ENCODE measurements around the gene TAGLN. TPM values are rescaled to one million over a fixed set of nuclear protein-coding genes. Genes with fewer than 3 reads are reported as not detected.

TAGLN gene
- total RNA-seq, 4 donors from 2014 or later = 899 to 4,235 (median 1,393) TPM

- in situ Hi-C loops (cut with MboI; ENCODE audit: low pct_ligation_motif_present in 1 of 4, low pct_unique_long_range_greater_than_20kb in 1 of 4, low sequenced_read_pairs in 3 of 4) (no loop called here), intact Hi-C loops (cut with DNase I; ENCODE audit: low total_unique reads) (no loop called here)
- TF ChIP-seq POLR2A (IDR thresholded peaks at IDR 0.05) (no peak), CTCF (IDR thresholded peaks at IDR 0.05) (no peak), EP300 (IDR thresholded peaks at IDR 0.05; ENCODE audit: low read depth) (no peak), POLR2AphosphoS5 (IDR thresholded peaks at IDR 0.05) (no peak)
- no peak for DNase-seq
- no peak overlapping the region for H3K27ac ChIP-seq
- peaks cover 0 to 47% (median 16%) of the 10 kb centered on the region in 4 donors for H3K36me3 ChIP-seq
- no peaks in the 10 kb centered on the region for H3K27me3 ChIP-seq
- H3K4me1 ChIP-seq = peaks cover 0 to 12% (median 3%) of the 10 kb centered on the region in 4 donors
- no peak overlapping the region for H3K4me3 ChIP-seq
- WGBS, 2 donors (ENCODE audit: low coverage in 1 of 2) = 88 to 94% methylated on average over 6 to 11 of the region's 11 CpGs
- no peaks in the 10 kb centered on the region for H3K9me3 ChIP-seq
These were observed 13.7 kb downstream of the TAGLN start for GRCh38 chr11:117212697-117213355.

DNA sequence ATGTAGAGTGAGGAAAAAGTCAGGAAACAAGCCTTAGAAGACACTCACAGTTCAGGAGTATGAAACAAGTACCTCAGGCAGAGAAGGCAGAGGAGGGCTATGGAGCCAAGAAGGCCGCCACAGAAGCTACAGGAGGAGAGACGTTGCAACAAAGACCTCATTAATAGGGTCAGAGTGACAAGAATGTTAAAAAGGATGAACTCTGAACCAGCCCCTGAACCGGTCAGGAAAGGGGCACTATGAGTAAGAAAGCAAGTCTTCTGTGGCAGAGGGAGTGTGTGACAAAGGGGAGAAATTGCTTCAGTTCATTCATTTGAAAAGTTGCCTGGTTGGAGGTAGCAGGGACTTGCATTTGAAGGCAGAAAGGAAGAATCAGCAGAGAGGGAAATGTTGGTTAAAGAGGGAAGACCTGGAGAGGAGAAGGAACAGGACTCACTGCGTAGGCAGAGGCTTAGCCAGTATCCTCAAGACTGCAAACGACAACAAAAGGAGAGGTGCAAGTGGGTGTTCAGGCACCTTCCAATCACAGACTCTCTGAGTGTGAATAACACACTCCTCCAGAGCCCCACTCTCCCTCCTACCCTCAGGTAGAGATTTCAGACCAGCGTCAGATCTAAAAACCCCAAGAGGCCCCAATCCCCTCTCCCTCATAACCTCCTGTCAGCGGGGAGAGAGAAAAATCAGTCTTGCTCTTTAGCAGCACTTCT lies 15.4 kb downstream of the TAGLN start:
- H3K4me1 ChIP-seq = peaks cover 12 to 28% (median 13%) of the 10 kb centered on the region in 4 donors
- H3K4me3 ChIP-seq = no peak overlapping the region
- no peaks in the 10 kb centered on the region for H3K9me3 ChIP-seq
- WGBS, 2 donors (ENCODE audit: low coverage in 1 of 2) = 83% methylated on average over 6 to 7 of the region's 7 CpGs
- TF ChIP-seq EP300 (IDR thresholded peaks at IDR 0.05; ENCODE audit: low read depth) (no peak), POLR2AphosphoS5 (IDR thresholded peaks at IDR 0.05) (no peak), POLR2A (IDR thresholded peaks at IDR 0.05) (no peak), CTCF (IDR thresholded peaks at IDR 0.05) (no peak)
- in situ Hi-C loops (cut with MboI; ENCODE audit: low pct_ligation_motif_present in 1 of 4, low pct_unique_long_range_greater_than_20kb in 1 of 4, low sequenced_read_pairs in 3 of 4) (no loop called here), intact Hi-C loops (cut with DNase I; ENCODE audit: low total_unique reads) (no loop called here)
- H3K27me3 ChIP-seq = no peaks in the 10 kb centered on the region
- peak overlapping the region in 3 of 4 donors; percentile 15 to 91 (median 29) for H3K27ac ChIP-seq
- no peak for DNase-seq
- H3K36me3 ChIP-seq = peaks cover 0 to 62% (median 17%) of the 10 kb centered on the region in 4 donors

GRCh38 chr11:117217141-117218084 lies 18.2 kb downstream of the TAGLN start:
- H3K4me3 ChIP-seq = no peak overlapping the region
- WGBS, 2 donors (ENCODE audit: low coverage in 1 of 2) = 64 to 80% methylated on average over 6 to 11 of the region's 11 CpGs
- peaks cover 0 to 69% (median 17%) of the 10 kb centered on the region in 4 donors for H3K36me3 ChIP-seq
- H3K27ac ChIP-seq = peak overlapping the region; percentile 83 to 91 (median 86)
- TF ChIP-seq CTCF (IDR thresholded peaks at IDR 0.05) (no peak), POLR2AphosphoS5 (IDR thresholded peaks at IDR 0.05) (peak; percentile 23 to 51 (median 26)), EP300 (IDR thresholded peaks at IDR 0.05; ENCODE audit: low read depth) (peak; percentile 20)
- intact Hi-C loops (cut with DNase I; ENCODE audit: low total_unique reads) = no loop called here
- H3K4me1 ChIP-seq = peaks cover 38 to 57% (median 41%) of the 10 kb centered on the region in 4 donors
- H3K9me3 ChIP-seq = no peaks in the 10 kb centered on the region
- no peak for DNase-seq
- no peaks in the 10 kb centered on the region for H3K27me3 ChIP-seq
- in situ Hi-C loops (cut with MboI; ENCODE audit: low pct_ligation_motif_present in 1 of 4, low pct_unique_long_range_greater_than_20kb in 1 of 4, low sequenced_read_pairs in 3 of 4) = no loop called here
